Measurements from ENCODE around the gene MYO5A.

DNA sequence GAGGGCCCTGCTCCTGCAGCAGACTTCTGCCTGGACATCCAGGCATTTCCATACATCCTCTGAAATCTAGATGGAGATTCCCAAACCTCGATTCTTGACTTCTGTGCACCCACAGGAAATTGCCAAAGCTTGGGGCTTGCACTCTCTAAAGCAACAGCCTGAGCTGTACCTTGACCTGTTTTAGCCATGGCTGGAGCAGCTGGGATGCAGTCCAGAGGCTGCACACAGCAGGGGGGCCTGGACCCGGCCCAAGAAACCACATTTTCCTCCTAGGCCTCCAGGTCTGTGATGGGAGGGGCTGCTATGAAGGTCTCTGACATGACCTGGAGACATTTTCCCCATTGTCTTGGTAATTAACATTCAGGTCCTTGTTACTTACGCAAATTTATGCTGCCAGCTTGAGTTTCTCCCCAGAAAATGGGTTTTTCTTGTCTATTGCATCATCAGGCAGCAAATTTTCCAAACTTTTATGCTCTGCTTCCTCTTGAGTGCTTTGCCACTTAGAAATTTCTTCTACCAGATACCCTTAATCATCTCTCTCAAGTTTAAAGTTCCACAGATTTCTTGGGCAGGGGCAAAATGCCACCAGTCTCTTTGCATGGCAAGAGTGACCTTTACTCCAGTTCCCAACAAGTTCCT is 11.8 kb upstream of the MYO5A start:
- TF ChIP-seq, protein P1, sequence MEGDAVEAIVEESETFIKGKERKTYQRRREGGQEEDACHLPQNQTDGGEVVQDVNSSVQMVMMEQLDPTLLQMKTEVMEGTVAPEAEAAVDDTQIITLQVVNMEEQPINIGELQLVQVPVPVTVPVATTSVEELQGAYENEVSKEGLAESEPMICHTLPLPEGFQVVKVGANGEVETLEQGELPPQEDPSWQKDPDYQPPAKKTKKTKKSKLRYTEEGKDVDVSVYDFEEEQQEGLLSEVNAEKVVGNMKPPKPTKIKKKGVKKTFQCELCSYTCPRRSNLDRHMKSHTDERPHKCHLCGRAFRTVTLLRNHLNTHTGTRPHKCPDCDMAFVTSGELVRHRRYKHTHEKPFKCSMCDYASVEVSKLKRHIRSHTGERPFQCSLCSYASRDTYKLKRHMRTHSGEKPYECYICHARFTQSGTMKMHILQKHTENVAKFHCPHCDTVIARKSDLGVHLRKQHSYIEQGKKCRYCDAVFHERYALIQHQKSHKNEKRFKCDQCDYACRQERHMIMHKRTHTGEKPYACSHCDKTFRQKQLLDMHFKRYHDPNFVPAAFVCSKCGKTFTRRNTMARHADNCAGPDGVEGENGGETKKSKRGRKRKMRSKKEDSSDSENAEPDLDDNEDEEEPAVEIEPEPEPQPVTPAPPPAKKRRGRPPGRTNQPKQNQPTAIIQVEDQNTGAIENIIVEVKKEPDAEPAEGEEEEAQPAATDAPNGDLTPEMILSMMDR (IDR thresholded peaks at IDR 0.05) = no peak
- TF ChIP-seq POLR2AphosphoS5 (IDR thresholded peaks at IDR 0.05) (no peak), POLR2A (IDR thresholded peaks at IDR 0.05) (no peak)
